ENCODE measurements around the gene LRBA.

DNA sequence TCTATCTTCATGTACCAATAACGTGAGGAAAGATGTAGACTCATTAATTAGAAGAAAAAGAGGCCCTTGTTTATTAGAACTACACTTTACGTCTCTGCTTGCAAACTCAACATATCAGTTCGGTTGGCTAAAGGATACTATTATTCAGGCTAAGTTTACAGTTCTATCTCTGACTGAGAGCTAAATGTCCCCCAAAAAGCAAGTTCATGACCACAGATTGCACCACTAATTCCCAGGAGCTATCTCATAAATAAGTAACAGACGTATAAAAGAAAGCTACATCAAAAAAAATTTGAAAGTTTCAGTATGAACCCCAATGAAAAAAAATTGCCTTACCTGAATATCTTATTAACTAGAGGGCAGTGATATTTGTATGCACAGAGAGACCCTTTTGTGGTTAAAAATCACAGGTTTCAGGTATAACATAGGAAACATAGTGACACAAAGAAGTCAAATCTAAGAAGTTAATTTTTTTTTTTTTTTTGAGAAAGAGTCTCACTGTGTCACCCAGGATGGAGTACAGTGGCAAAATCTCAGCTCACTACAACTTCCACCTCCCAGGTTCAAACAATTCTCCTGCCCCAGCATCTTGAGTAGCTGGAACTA lies 304.2 kb downstream of the LRBA start:
- TF ChIP-seq HOXA7 (CRISPR knock-in tag; IDR thresholded peaks at IDR 0.05), result no peak
- TF ChIP-seq, protein P1, sequence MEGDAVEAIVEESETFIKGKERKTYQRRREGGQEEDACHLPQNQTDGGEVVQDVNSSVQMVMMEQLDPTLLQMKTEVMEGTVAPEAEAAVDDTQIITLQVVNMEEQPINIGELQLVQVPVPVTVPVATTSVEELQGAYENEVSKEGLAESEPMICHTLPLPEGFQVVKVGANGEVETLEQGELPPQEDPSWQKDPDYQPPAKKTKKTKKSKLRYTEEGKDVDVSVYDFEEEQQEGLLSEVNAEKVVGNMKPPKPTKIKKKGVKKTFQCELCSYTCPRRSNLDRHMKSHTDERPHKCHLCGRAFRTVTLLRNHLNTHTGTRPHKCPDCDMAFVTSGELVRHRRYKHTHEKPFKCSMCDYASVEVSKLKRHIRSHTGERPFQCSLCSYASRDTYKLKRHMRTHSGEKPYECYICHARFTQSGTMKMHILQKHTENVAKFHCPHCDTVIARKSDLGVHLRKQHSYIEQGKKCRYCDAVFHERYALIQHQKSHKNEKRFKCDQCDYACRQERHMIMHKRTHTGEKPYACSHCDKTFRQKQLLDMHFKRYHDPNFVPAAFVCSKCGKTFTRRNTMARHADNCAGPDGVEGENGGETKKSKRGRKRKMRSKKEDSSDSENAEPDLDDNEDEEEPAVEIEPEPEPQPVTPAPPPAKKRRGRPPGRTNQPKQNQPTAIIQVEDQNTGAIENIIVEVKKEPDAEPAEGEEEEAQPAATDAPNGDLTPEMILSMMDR (IDR thresholded peaks at IDR 0.05), result no peak
- TF ChIP-seq MYC (IDR thresholded peaks at IDR 0.05; ENCODE audit: borderline replicate concordance, low read length), result no peak
- no peak for TF ChIP-seq POLR2A (IDR thresholded peaks at IDR 0.05; ENCODE audit: low read length)
- no peak for TF ChIP-seq SREBF2 (IDR thresholded peaks at IDR 0.05)
- no peak for TF ChIP-seq ZFP36 (IDR thresholded peaks at IDR 0.05; ENCODE audit: borderline replicate concordance, partially characterized antibody)
- TF ChIP-seq HDAC2 (IDR thresholded peaks at IDR 0.05), result no peak
- TF ChIP-seq JUN (IDR thresholded peaks at IDR 0.05), result no peak
- TF ChIP-seq, protein P2, sequence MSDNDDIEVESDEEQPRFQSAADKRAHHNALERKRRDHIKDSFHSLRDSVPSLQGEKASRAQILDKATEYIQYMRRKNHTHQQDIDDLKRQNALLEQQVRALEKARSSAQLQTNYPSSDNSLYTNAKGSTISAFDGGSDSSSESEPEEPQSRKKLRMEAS (IDR thresholded peaks at IDR 0.05), result no peak
- TF ChIP-seq EP300 (IDR thresholded peaks at IDR 0.05), result no peak
- TF ChIP-seq, protein P3, sequence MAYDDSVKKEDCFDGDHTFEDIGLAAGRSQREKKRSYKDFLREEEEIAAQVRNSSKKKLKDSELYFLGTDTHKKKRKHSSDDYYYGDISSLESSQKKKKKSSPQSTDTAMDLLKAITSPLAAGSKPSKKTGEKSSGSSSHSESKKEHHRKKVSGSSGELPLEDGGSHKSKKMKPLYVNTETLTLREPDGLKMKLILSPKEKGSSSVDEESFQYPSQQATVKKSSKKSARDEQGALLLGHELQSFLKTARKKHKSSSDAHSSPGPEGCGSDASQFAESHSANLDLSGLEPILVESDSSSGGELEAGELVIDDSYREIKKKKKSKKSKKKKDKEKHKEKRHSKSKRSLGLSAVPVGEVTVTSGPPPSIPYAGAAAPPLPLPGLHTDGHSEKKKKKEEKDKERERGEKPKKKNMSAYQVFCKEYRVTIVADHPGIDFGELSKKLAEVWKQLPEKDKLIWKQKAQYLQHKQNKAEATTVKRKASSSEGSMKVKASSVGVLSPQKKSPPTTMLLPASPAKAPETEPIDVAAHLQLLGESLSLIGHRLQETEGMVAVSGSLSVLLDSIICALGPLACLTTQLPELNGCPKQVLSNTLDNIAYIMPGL (CRISPR knock-in tag; IDR thresholded peaks at IDR 0.05; ENCODE audit: borderline replicate concordance), result no peak
- TF ChIP-seq, protein P4, sequence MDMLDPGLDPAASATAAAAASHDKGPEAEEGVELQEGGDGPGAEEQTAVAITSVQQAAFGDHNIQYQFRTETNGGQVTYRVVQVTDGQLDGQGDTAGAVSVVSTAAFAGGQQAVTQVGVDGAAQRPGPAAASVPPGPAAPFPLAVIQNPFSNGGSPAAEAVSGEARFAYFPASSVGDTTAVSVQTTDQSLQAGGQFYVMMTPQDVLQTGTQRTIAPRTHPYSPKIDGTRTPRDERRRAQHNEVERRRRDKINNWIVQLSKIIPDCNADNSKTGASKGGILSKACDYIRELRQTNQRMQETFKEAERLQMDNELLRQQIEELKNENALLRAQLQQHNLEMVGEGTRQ (IDR thresholded peaks at IDR 0.05), result no peak
- no peak for TF ChIP-seq SMC3 (IDR thresholded peaks at IDR 0.05)
- TF ChIP-seq CHD2 (IDR thresholded peaks at IDR 0.05; ENCODE audit: low read length, partially characterized antibody), result no peak

Measured in A549 (cell line).